GM23248 (cell line): ENCODE results near the gene PPP2R5C.

Source experiments
- EZH2 ChIP-seq: fragments of 200-600 bp; sonication (generic); IDR thresholded peaks from 2 replicates; pipeline ENCODE4 v1.6.1; 2018; ENCODE audit warnings: antibody characterized with exemption, mild to moderate bottlenecking; ENCODE audit not compliant: insufficient read depth, poor library complexity, severe bottlenecking
- EZH2phosphoT487 ChIP-seq: fragments of 200-600 bp; sonication (generic); IDR thresholded peaks from 2 replicates; pipeline ENCODE4 v1.6.1; 2018; ENCODE audit warnings: antibody characterized with exemption, moderate library complexity, mild to moderate bottlenecking, low read depth; ENCODE audit not compliant: insufficient read depth

- TF ChIP-seq EZH2phosphoT487 (no peak), EZH2 (no peak)
Measured at GRCh38 chr14:101726954-101727302, 34.6 kb upstream of the PPP2R5C start.
